SU-DHL-6 (cell line): ENCODE results near the gene ALCAM.

Experiments
- H2AFZ ChIP-seq: fragments of 200-600 bp; sonication (generic); 2 replicates; pipeline ENCODE4 v1.6.1; 2014; ENCODE audit warnings: low read depth, mild to moderate bottlenecking, moderate library complexity, mixed read lengths, antibody characterized with exemption, low read length; ENCODE audit not compliant: severe bottlenecking
- H3F3A ChIP-seq: fragments of 200-600 bp; shearing (Covaris generic); 2 replicates; pipeline ENCODE4 v1.6.0; 2016; ENCODE audit warnings: antibody characterized with exemption, mild to moderate bottlenecking; ENCODE audit not compliant: insufficient read depth
- H3K27ac ChIP-seq: fragments of 200-600 bp; sonication (generic); 2 replicates; pipeline ENCODE4 v1.5.1; 2016; ENCODE audit warnings: low read depth, mild to moderate bottlenecking, low read length, moderate library complexity, mixed read lengths
- H3K27me3 ChIP-seq: fragments of 200-600 bp; sonication (generic), shearing (Covaris generic); 2 replicates; pipeline ENCODE4 v1.6.0; 2014; ENCODE audit warnings: mild to moderate bottlenecking, low read length
- H3K36me3 ChIP-seq: fragments of 200-600 bp; sonication (generic); 2 replicates; pipeline ENCODE4 v1.6.1; 2014; ENCODE audit warnings: mild to moderate bottlenecking, low read length, mixed read lengths
- H3K4me2 ChIP-seq: fragments of 300-600, 200-600 bp; shearing (Covaris generic), sonication (generic); 2 replicates; pipeline ENCODE4 v1.6.0; 2014; ENCODE audit warnings: low read length, low read depth, mild to moderate bottlenecking; ENCODE audit not compliant: poor library complexity, severe bottlenecking
- H3K4me3 ChIP-seq: fragments of 200-600 bp; sonication (generic); 2 replicates; pipeline ENCODE4 v1.5.1; 2014; ENCODE audit warnings: antibody characterized with exemption, low read length, mild to moderate bottlenecking, mixed read lengths; ENCODE audit not compliant: insufficient read depth, poor library complexity, severe bottlenecking
- H3K79me2 ChIP-seq: fragments of 200-600 bp; sonication (generic); 2 replicates; pipeline ENCODE4 v1.6.1; 2014; ENCODE audit warnings: mild to moderate bottlenecking, low read length, moderate library complexity; ENCODE audit not compliant: insufficient read depth
- H3K9ac ChIP-seq: fragments of 200-600 bp; sonication (generic); 2 replicates; pipeline ENCODE4 v1.7.0; 2014; ENCODE audit warnings: mild to moderate bottlenecking, low read length
- H3K9me2 ChIP-seq: fragments of 200-600 bp; sonication (generic); replicated peaks from 2 replicates; pipeline ENCODE4 v1.6.1; 2014; ENCODE audit warnings: low read length; ENCODE audit not compliant: insufficient read depth
- H3K9me3 ChIP-seq: fragments of 200-600 bp; sonication (generic); 2 replicates; pipeline ENCODE4 v1.6.1; 2014; ENCODE audit warnings: low read length, mixed read lengths; ENCODE audit not compliant: insufficient read depth
- H4K20me1 ChIP-seq: fragments of 200-600 bp; sonication (generic); 2 replicates; pipeline ENCODE4 v1.6.1; 2014; ENCODE audit warnings: low read depth, mild to moderate bottlenecking, antibody characterized with exemption, low read length, moderate library complexity, mixed read lengths
- EZH2phosphoT487 ChIP-seq: fragments of 200-600 bp; sonication (generic), shearing (Covaris generic); conservative IDR thresholded peaks from 2 replicates; pipeline ENCODE4 v1.6.1; 2018; ENCODE audit warnings: mild to moderate bottlenecking, antibody characterized with exemption, low read length, moderate library complexity, mixed read lengths
- TF ChIP-seq, protein P1 (sequence below): fragments of 200-600 bp; sonication (generic); IDR thresholded peaks from one replicate; pipeline ENCODE4 v1.5.1; 2017; ENCODE audit warnings: antibody characterized with exemption, mild to moderate bottlenecking, low read length, moderate library complexity; ENCODE audit not compliant: insufficient read depth, poor library complexity, severe bottlenecking

ALCAM gene

DNA sequence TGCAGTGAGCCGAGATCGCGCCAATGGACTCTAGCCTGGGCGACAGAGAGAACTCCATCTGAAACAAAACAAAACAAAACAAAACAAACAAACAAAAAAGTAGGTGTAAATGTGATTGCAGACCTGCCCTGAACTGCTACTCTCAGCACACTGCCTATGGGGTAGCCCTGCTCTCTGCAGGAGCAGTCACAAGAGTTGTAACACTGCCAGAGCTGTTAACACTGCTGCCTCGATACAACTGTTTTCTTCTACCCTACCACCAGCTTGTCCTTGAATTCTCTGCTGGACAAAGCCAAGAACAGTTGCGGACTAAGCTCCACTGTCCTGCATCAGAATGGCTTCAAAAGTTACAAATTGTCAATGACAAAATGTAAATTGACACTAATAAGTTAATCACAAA is 89.3 kb downstream of the ALCAM start:
- Histone ChIP-seq H4K20me1 (no peaks in the 10 kb centered on the region), H3K79me2 (peaks cover 75% of the 10 kb centered on the region), H3K4me2 (no peak overlapping the region), H3K36me3 (no peaks in the 10 kb centered on the region), H3F3A (no peaks in the 10 kb centered on the region), H3K4me3 (no peak overlapping the region), H3K9ac (no peak overlapping the region), H3K27me3 (no peaks in the 10 kb centered on the region), H3K27ac (no peak overlapping the region), H3K9me2 (no peaks in the 10 kb centered on the region), H3K9me3 (no peaks in the 10 kb centered on the region), H2AFZ (no peak overlapping the region)
- TF ChIP-seq EZH2phosphoT487 = no peak
- TF ChIP-seq, protein P1, sequence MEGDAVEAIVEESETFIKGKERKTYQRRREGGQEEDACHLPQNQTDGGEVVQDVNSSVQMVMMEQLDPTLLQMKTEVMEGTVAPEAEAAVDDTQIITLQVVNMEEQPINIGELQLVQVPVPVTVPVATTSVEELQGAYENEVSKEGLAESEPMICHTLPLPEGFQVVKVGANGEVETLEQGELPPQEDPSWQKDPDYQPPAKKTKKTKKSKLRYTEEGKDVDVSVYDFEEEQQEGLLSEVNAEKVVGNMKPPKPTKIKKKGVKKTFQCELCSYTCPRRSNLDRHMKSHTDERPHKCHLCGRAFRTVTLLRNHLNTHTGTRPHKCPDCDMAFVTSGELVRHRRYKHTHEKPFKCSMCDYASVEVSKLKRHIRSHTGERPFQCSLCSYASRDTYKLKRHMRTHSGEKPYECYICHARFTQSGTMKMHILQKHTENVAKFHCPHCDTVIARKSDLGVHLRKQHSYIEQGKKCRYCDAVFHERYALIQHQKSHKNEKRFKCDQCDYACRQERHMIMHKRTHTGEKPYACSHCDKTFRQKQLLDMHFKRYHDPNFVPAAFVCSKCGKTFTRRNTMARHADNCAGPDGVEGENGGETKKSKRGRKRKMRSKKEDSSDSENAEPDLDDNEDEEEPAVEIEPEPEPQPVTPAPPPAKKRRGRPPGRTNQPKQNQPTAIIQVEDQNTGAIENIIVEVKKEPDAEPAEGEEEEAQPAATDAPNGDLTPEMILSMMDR = no peak

DNA sequence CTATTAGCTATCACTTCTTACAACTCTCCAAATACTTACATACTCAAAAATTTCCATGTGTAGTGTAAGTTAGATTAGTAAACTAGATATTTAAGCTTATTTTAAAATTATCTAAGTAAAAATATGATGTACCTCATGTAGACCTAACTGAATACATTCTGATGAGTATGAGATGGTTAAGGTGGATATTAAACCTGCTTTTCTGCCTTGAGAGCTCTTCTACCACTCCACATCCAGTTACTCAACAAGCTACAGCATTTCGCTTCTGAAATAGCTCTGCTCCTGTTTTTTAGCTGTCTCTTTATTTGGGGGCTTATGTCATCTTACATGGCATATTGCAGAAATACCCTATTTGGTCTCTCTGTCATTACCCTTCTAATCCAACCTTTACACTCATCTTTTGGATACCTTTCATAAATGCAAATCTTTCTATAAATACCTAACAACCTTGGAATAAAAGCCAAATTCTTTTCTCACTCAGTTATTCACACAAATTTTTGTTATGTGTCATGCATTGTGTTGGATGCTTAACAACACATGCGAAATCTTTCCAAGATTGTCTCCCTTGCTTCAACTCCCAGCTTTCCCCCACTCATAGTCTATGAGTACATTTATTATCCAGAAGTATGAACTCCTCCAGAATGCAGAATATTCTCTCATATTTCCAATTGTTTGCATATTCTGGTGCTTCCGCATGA is 92.0 kb downstream of the ALCAM start:
- Histone ChIP-seq H4K20me1 (no peaks in the 10 kb centered on the region), H3K9me2 (no peaks in the 10 kb centered on the region), H3K27me3 (no peaks in the 10 kb centered on the region), H2AFZ (no peak overlapping the region), H3K4me2 (no peak overlapping the region), H3K9ac (no peak overlapping the region), H3K36me3 (no peaks in the 10 kb centered on the region), H3F3A (no peaks in the 10 kb centered on the region), H3K27ac (no peak overlapping the region), H3K4me3 (no peak overlapping the region), H3K9me3 (no peaks in the 10 kb centered on the region), H3K79me2 (peaks cover 66% of the 10 kb centered on the region)
- TF ChIP-seq, protein P1 = no peak
- TF ChIP-seq EZH2phosphoT487 = no peak

DNA sequence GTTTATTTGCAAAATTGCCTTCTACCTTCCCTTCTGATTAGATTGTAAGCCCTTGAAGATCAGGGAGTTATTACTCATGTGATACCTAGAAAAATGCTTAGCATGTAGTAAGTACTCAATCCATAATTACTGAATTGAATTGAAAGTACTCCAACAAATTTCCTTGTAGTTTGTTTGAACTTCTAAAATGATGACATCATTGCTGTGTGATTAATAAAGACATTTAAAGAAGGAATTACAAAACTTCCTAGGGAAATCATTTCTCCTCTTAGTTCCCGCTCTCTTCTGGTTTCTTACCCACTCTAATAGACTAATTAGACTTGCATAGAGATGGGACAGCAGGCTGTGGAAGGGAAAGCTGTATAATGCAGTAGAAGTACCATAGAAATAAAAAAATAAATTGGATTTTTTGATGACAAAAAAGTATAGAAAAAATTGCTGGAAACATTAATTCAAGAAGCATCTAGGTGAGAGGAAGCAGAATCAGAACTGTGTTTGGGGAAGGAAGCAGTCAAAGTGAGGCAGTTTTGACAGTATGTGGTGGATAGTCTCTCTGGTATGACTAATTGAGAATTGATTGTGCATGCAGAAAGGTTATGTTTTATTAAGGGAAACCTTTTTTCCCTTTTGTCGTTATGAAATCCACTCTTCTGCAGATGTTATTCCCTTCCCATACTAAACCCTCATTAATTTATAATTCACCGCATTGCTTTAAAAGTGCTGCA is 93.0 kb downstream of the ALCAM start:
- Histone ChIP-seq H3K9me2 (no peaks in the 10 kb centered on the region), H3K27ac (no peak overlapping the region), H3K9me3 (no peaks in the 10 kb centered on the region), H3K79me2 (peaks cover 61% of the 10 kb centered on the region), H3K27me3 (no peaks in the 10 kb centered on the region), H3K4me3 (no peak overlapping the region), H3K4me2 (no peak overlapping the region), H4K20me1 (no peaks in the 10 kb centered on the region), H3K9ac (no peak overlapping the region), H3K36me3 (no peaks in the 10 kb centered on the region), H2AFZ (no peak overlapping the region), H3F3A (no peaks in the 10 kb centered on the region)
- TF ChIP-seq, protein P1 = no peak
- no peak for TF ChIP-seq EZH2phosphoT487
